Breast epithelium (tissue), 4 donors: ENCODE data around the gene TRNAU1AP. TPM values are rescaled to one million over a fixed set of nuclear protein-coding genes. Genes with fewer than 3 reads are reported as not detected.

Source experiments
- DNase-seq, 2 donors: peaks; one replicate each; pipeline ENCODE4 v3.0.0-alpha.2; 2019; ENCODE audit warnings: low spot score in 2 of 2
- H3K27ac ChIP-seq, 2 donors: fragments of 200-600 bp; sonication (generic) in 1 of 2; one replicate each; pipeline ENCODE4 v1.5.1; 2016 to 2019; ENCODE audit warnings: mild to moderate bottlenecking in 1 of 2
- H3K27me3 ChIP-seq, 2 donors: fragments of 200-600 bp; sonication (generic) in 1 of 2; one replicate each; pipeline versions ENCODE4 v1.5.1 to v1.6.0; 2017 to 2019; ENCODE audit warnings: control low read depth in 1 of 2, mild to moderate bottlenecking in 1 of 2
- H3K36me3 ChIP-seq: fragments of 200-600 bp; one replicate; pipeline ENCODE4 v1.5.1; 2019
- H3K4me1 ChIP-seq, 2 donors: fragments of 200-600 bp; sonication (generic); one replicate each; pipeline ENCODE4 v1.5.1; 2016 to 2019; ENCODE audit warnings: control low read depth in 1 of 2
- H3K4me3 ChIP-seq, 3 donors: fragments of 200-600 bp; sonication (generic); 1 replicate in 2 of 3; 2 replicates in 1 of 3; pipeline ENCODE4 v1.5.1; 2016 to 2019; ENCODE audit warnings: mild to moderate bottlenecking in 3 of 3, moderate library complexity in 2 of 3
- H3K9me3 ChIP-seq, 2 donors: fragments of 200-600 bp; sonication (generic) in 1 of 2; one replicate each; pipeline ENCODE4 v1.5.1; 2016 to 2019; ENCODE audit warnings: control low read depth in 1 of 2
- POLR2A ChIP-seq: fragments of 450-650 bp; IDR thresholded peaks from one replicate; pipeline ENCODE4 v1.6.1; 2016; ENCODE audit warnings: antibody characterized with exemption, mild to moderate bottlenecking, moderate library complexity
- POLR2AphosphoS5 ChIP-seq, 3 donors: sonication (generic); formaldehyde crosslinking; IDR thresholded peaks; one replicate each; pipeline ENCODE4 v1.6.1; 2017; ENCODE audit warnings: antibody characterized with exemption in 3 of 3
- intact Hi-C: fragments of 100-400 bp; cut with DNase I; formaldehyde crosslinking; loops from one replicate; pipeline ENCODE4 v1.15.1; 2023; ENCODE audit warnings: low total_unique reads
- total RNA-seq, 3 donors: library from RNA; depleted of rRNA; stranded (reverse); fragments of >200 nt; gene quantifications; one replicate each; pipeline ENCODE4 v1.1.0, GENCODE V29; 2016
- TF ChIP-seq, protein P1 (sequence below), 3 donors: fragments of 450-650 bp; IDR thresholded peaks; one replicate each; pipeline ENCODE4 v1.5.1; 2016 to 2017; ENCODE audit warnings: antibody characterized with exemption in 3 of 3, mild to moderate bottlenecking in 3 of 3, moderate library complexity in 3 of 3

Gene TRNAU1AP
- total RNA-seq, 3 donors from 2014 or later: 22.0 to 27.8 (median 27.1) TPM

GRCh38 chr1:28560886-28561285 lies 8.0 kb downstream of the TRNAU1AP start:
- TF ChIP-seq POLR2AphosphoS5 (IDR thresholded peaks at IDR 0.05) (no peak), POLR2A (no peak)
- TF ChIP-seq, protein P1, sequence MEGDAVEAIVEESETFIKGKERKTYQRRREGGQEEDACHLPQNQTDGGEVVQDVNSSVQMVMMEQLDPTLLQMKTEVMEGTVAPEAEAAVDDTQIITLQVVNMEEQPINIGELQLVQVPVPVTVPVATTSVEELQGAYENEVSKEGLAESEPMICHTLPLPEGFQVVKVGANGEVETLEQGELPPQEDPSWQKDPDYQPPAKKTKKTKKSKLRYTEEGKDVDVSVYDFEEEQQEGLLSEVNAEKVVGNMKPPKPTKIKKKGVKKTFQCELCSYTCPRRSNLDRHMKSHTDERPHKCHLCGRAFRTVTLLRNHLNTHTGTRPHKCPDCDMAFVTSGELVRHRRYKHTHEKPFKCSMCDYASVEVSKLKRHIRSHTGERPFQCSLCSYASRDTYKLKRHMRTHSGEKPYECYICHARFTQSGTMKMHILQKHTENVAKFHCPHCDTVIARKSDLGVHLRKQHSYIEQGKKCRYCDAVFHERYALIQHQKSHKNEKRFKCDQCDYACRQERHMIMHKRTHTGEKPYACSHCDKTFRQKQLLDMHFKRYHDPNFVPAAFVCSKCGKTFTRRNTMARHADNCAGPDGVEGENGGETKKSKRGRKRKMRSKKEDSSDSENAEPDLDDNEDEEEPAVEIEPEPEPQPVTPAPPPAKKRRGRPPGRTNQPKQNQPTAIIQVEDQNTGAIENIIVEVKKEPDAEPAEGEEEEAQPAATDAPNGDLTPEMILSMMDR (IDR thresholded peaks at IDR 0.05): no peak
- Histone ChIP-seq H3K36me3 (peaks cover 8% of the 10 kb centered on the region), H3K4me3 (no peak overlapping the region), H3K9me3 (no peaks in the 10 kb centered on the region), H3K4me1 (no peaks in the 10 kb centered on the region), H3K27ac (no peak overlapping the region), H3K27me3 (no peaks in the 10 kb centered on the region)
- intact Hi-C loops: no loop called here
- no peak for DNase-seq

DNA sequence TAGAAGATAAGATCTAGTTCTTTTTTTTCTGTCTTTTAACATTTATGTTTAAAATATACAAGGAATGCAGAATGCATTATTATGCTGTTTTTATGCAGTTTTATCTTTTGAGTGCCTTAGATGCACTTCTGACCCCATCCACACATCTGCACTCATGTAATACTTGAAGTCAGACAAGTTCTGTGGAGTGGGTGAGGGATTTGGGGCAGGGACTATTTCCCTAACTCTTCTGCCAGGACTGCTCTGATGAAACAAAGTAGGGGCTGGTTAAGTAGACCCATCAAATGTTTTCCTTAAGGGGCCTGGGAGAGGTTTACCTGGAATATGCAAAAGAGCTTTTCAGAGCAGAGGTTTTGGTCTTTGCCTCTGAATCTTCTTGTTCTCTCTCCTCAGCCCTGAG lies 11.4 kb downstream of the TRNAU1AP start:
- Histone ChIP-seq H3K36me3 (peaks cover 8% of the 10 kb centered on the region), H3K4me1 (no peaks in the 10 kb centered on the region), H3K27ac (no peak overlapping the region), H3K4me3 (no peak overlapping the region), H3K9me3 (no peaks in the 10 kb centered on the region), H3K27me3 (no peaks in the 10 kb centered on the region)
- no peak for DNase-seq
- TF ChIP-seq, protein P1 (IDR thresholded peaks at IDR 0.05): no peak
- no peak for TF ChIP-seq POLR2A
- no peak for TF ChIP-seq POLR2AphosphoS5 (IDR thresholded peaks at IDR 0.05)
- intact Hi-C loops: no loop called here

- H3K27me3 ChIP-seq: no peaks in the 10 kb centered on the region
- no peak overlapping the region for H3K4me3 ChIP-seq
- no peaks in the 10 kb centered on the region for H3K9me3 ChIP-seq
- H3K27ac ChIP-seq: no peak overlapping the region
- no peak for DNase-seq
- no peaks in the 10 kb centered on the region for H3K4me1 ChIP-seq
- H3K36me3 ChIP-seq: peaks cover 8% of the 10 kb centered on the region
- intact Hi-C loops: no loop called here
- TF ChIP-seq, protein P1 (IDR thresholded peaks at IDR 0.05): no peak
- TF ChIP-seq POLR2AphosphoS5 (IDR thresholded peaks at IDR 0.05) (no peak), POLR2A (no peak)
These were observed 12.2 kb downstream of the TRNAU1AP start for GRCh38 chr1:28565040-28565439.

DNA sequence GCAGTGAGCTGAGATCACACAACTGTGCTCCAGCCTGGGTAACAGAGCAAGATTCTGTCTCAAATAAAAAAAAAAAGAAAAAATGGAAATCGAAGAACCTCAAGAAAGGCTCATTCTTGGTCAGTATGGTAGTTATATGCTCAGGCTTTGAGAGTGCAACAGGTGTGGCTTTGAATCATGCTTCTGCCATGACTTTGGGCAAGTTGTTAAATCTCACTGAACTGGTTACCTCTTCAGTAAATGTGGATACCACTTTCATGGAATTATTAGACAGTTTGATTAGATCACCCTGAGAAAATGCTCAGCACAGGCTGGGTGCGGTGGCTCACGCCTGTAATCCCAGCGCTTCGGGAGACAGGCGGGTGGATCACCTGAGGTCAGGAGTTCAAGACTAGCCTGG lies 12.8 kb downstream of the TRNAU1AP start:
- Histone ChIP-seq H3K27ac (no peak overlapping the region), H3K4me1 (no peaks in the 10 kb centered on the region), H3K4me3 (no peak overlapping the region), H3K36me3 (peaks cover 8% of the 10 kb centered on the region), H3K27me3 (no peaks in the 10 kb centered on the region), H3K9me3 (no peaks in the 10 kb centered on the region)
- TF ChIP-seq POLR2A (no peak), POLR2AphosphoS5 (IDR thresholded peaks at IDR 0.05) (no peak)
- TF ChIP-seq, protein P1 (IDR thresholded peaks at IDR 0.05): no peak
- intact Hi-C loops: no loop called here
- no peak for DNase-seq

DNA sequence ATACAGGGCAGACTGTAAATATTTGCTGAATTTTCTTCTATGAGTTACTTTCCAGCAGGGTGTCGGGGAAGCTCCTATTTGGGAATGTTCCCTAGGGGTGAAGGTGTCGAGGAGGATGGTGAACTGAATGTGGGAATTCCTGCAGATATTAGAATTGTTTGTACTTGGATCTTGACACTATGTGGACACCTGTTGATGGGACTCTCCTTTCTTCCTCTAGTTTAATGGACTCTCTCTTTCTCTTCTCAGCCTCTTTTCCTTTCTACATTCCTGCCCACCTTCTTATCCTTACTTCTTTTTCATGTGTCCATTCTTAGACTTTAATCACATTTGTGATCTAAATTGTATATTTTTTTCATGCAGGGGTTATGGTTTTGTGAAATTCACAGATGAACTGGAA lies 14.0 kb downstream of the TRNAU1AP start:
- Histone ChIP-seq H3K4me3 (no peak overlapping the region), H3K36me3 (peaks cover 11% of the 10 kb centered on the region), H3K27me3 (no peaks in the 10 kb centered on the region), H3K9me3 (no peaks in the 10 kb centered on the region), H3K4me1 (no peaks in the 10 kb centered on the region), H3K27ac (no peak overlapping the region)
- TF ChIP-seq, protein P1 (IDR thresholded peaks at IDR 0.05): no peak
- TF ChIP-seq POLR2AphosphoS5 (IDR thresholded peaks at IDR 0.05): no peak
- no peak for TF ChIP-seq POLR2A
- no peak for DNase-seq
- intact Hi-C loops: no loop called here
